Naive B cell (primary cell): ENCODE data around the gene SYCE3. TPM values are rescaled to one million over a fixed set of nuclear protein-coding genes. Genes with fewer than 3 reads are reported as not detected.

Experiments
- ATAC-seq, 2 donors: fragments of 150-1000 bp; cut with Tn5 transposase; 2 replicates each; pipeline ENCODE4 v1.10.0; 2021; ENCODE audit warnings: low read depth in 2 of 2, mild to moderate bottlenecking in 2 of 2, moderate library complexity in 2 of 2
- DNase-seq: peaks from one replicate; pipeline ENCODE4 v3.0.0; 2022
- H3K27ac Mint-ChIP-seq, 6 donors: one replicate each; pipeline ENCODE4 v1.8.0; 2020 to 2022; ENCODE audit warnings: mild to moderate bottlenecking in 6 of 6, mixed read lengths in 6 of 6, moderate library complexity in 5 of 6, inconsistent platforms in 2 of 6
- H3K27me3 Mint-ChIP-seq, 3 donors: one replicate each; pipeline ENCODE4 v1.8.0; 2021 to 2022; ENCODE audit warnings: mixed read lengths in 3 of 3, mild to moderate bottlenecking in 1 of 3
- H3K36me3 Mint-ChIP-seq, 2 donors: one replicate each; pipeline ENCODE4 v1.8.0; 2020 to 2022; ENCODE audit warnings: mixed read lengths in 2 of 2, inconsistent platforms in 1 of 2, mild to moderate bottlenecking in 1 of 2
- H3K4me1 Mint-ChIP-seq, 3 donors: one replicate each; pipeline ENCODE4 v1.8.0; 2020 to 2022; ENCODE audit warnings: mixed read lengths in 3 of 3, inconsistent platforms in 1 of 3, mild to moderate bottlenecking in 1 of 3, moderate library complexity in 1 of 3
- H3K4me3 Mint-ChIP-seq, 8 donors: one replicate each; pipeline ENCODE4 v1.8.0; 2020 to 2022; ENCODE audit warnings: mild to moderate bottlenecking in 8 of 8, mixed read lengths in 8 of 8, moderate library complexity in 8 of 8, inconsistent platforms in 2 of 8
- H3K9me3 Mint-ChIP-seq, 7 donors: one replicate each; pipeline ENCODE4 v1.8.0; 2020 to 2022; ENCODE audit warnings: mixed read lengths in 7 of 7, mild to moderate bottlenecking in 5 of 7, inconsistent platforms in 2 of 7, moderate library complexity in 1 of 7
- polyA plus RNA-seq, 6 donors: library from polyadenylated mRNA; unstranded; fragments of 300-500 nt; fragmentation: Illumina TruSeq; gene quantifications; one replicate each; pipeline ENCODE4 v1.2.3, GENCODE V29; 2021; ENCODE audit warnings: low read depth in 6 of 6

SYCE3 gene
- polyA plus RNA-seq, 6 donors from 2014 or later, result not detected

GRCh38 chr22:50526834-50527801 lies 35.6 kb downstream of the SYCE3 start:
- DNase-seq, result no peak
- H3K9me3 Mint-ChIP-seq, result no peaks in the 10 kb centered on the region
- no peak for ATAC-seq
- peak overlapping the region; percentile 83 to 95 (median 86) for H3K4me3 Mint-ChIP-seq
- H3K27me3 Mint-ChIP-seq, result no peaks in the 10 kb centered on the region
- peaks cover 33 to 40% (median 38%) of the 10 kb centered on the region in 3 donors for H3K4me1 Mint-ChIP-seq
- peak overlapping the region; percentile 81 to 96 (median 92) for H3K27ac Mint-ChIP-seq
- H3K36me3 Mint-ChIP-seq, result no peaks in the 10 kb centered on the region

GRCh38 chr22:50526108-50526833 lies 36.4 kb downstream of the SYCE3 start:
- Mint-ChIP-seq H3K4me1 (peaks cover 33 to 41% (median 39%) of the 10 kb centered on the region in 3 donors), H3K9me3 (no peaks in the 10 kb centered on the region), H3K27ac (peak overlapping the region; percentile 81 to 95 (median 92)), H3K27me3 (no peaks in the 10 kb centered on the region), H3K36me3 (no peaks in the 10 kb centered on the region), H3K4me3 (peak overlapping the region; percentile 83 to 95 (median 88))
- DNase-seq (peak; percentile 79), ATAC-seq (peak; percentile 31 to 35)

DNA sequence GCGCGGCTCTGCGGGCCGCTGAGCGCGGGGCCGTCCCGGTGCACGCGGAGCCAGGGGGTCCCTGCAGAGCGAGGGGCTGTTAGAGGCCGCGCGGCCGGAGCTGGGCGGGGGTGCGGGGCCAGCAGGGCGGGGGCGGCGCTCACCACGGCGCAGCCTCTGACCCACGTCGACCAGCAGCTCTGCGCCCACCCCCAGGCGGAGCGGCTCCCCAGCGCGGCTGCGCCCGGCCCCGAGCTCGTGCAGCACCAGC lies 36.9 kb downstream of the SYCE3 start:
- H3K4me1 Mint-ChIP-seq, result peaks cover 35 to 36% (median 35%) of the 10 kb centered on the region in 3 donors
- H3K9me3 Mint-ChIP-seq, result no peaks in the 10 kb centered on the region
- H3K27ac Mint-ChIP-seq, result peak overlapping the region in 4 of 6 donors; percentile 68 to 93 (median 88)
- no peaks in the 10 kb centered on the region for H3K27me3 Mint-ChIP-seq
- no peaks in the 10 kb centered on the region for H3K36me3 Mint-ChIP-seq
- peak overlapping the region; percentile 73 to 95 (median 88) for H3K4me3 Mint-ChIP-seq
- ATAC-seq, result no peak
- DNase-seq, result no peak

DNA sequence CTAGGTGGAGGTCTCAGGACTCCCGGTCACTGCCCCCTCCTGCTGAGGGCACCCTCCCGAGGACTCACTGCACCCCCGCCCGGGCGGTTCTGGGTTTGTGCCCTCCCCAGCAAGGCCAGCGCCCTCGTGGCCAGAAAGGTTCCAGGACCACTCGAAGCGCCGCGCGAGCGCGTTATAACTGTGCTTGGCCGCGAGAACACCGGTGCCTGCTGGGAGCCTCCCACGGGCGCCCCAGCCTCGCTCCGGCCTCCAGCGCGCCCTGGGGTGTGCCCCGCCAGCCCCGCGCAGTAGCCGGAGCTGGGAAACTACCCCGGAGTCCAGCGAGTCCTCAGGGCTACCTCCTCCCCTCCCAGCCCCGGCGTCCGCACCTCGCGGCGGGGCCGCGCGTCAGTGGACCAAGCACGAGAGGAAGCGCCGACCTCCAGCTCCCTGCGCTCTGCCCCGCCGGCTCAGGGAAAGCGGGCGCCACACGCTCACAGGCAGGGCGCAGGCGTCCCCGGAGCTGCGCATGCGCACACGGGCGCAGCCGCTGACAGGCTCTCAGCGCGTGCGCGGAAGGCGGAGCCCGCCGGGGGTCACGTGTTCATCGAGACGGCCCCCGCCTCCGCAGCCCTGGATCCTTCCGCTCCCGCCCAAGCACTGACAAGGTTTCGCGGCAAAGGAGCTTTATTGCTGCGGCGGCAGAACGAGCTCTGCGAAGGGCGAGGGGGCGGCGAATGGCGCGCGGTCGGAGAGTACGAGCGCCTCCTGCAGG lies 37.4 kb downstream of the SYCE3 start, which contains the start of gene SCO2:
Gene SCO2, minus strand, starts transcription at position 495 of the 754 bp plus-strand sequence. CDS start 1,187 bp downstream, outside the sequence.
- DNase-seq (peak; percentile 97), ATAC-seq (peak; percentile 62 to 64)
- H3K9me3 Mint-ChIP-seq, result no peaks in the 10 kb centered on the region
- no peaks in the 10 kb centered on the region for H3K27me3 Mint-ChIP-seq
- H3K27ac Mint-ChIP-seq, result peak within 1 kb of the TSS in 5 of 6 donors; percentile 86 to 96 (median 88)
- peaks cover 31 to 35% (median 35%) of the 10 kb centered on the region in 3 donors for H3K4me1 Mint-ChIP-seq
- no peaks in the 10 kb centered on the region for H3K36me3 Mint-ChIP-seq
- peak within 1 kb of the TSS; percentile 85 to 95 (median 90) for H3K4me3 Mint-ChIP-seq

- Mint-ChIP-seq H3K9me3 (no peaks in the 10 kb centered on the region), H3K4me1 (peaks cover 31 to 35% (median 35%) of the 10 kb centered on the region in 3 donors), H3K27ac (peak overlapping the region in 5 of 6 donors; percentile 57 to 96 (median 88))
Measured at GRCh38 chr22:50524676-50525103, 38.0 kb downstream of the SYCE3 start.

GRCh38 chr22:50523806-50524675 lies 38.7 kb downstream of the SYCE3 start:
- peak overlapping the region; percentile 44 to 95 (median 90) for H3K4me3 Mint-ChIP-seq
- H3K4me1 Mint-ChIP-seq, result peaks cover 31 to 35% (median 35%) of the 10 kb centered on the region in 3 donors
- ATAC-seq, result no peak

More at GRCh38 chr22:50524676-50525103, 38.0 kb downstream of the SYCE3 start:
- Mint-ChIP-seq H3K27me3 (no peaks in the 10 kb centered on the region), H3K36me3 (no peaks in the 10 kb centered on the region), H3K4me3 (peak overlapping the region; percentile 85 to 95 (median 90))
- DNase-seq (no peak), ATAC-seq (no peak)

DNA sequence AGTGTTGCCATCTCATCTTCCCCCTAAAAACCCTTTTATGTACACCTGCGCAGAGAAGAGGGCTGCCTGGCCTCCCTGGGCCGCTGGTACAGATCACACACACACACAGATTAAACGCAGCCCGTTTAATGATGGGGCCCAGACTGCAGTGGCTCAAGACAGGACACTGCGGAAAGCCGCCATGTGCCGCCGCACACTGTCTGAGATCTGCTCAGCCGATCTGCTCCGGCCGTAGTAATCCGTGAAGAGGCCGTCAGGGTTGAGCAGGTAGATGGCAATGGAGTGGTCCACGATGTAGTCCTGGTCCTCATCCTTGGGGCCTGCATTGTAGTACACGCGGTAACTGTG lies 39.3 kb downstream of the SYCE3 start:
- no peak for ATAC-seq
- Mint-ChIP-seq H3K9me3 (no peaks in the 10 kb centered on the region), H3K4me1 (peaks cover 28 to 35% (median 28%) of the 10 kb centered on the region in 3 donors), H3K4me3 (peak overlapping the region in 4 of 8 donors; percentile 20 to 54 (median 41)), H3K27ac (peak overlapping the region in 3 of 6 donors; percentile 48 to 85 (median 79)), H3K36me3 (no peaks in the 10 kb centered on the region), H3K27me3 (no peaks in the 10 kb centered on the region)
- DNase-seq, result no peak

More at GRCh38 chr22:50523806-50524675, 38.7 kb downstream of the SYCE3 start:
- Mint-ChIP-seq H3K36me3 (no peaks in the 10 kb centered on the region), H3K9me3 (no peaks in the 10 kb centered on the region), H3K27ac (peak overlapping the region in 5 of 6 donors; percentile 28 to 96 (median 88)), H3K27me3 (no peaks in the 10 kb centered on the region)
- DNase-seq, result no peak

- Mint-ChIP-seq H3K9me3 (no peaks in the 10 kb centered on the region), H3K36me3 (no peaks in the 10 kb centered on the region), H3K27ac (peak overlapping the region in 2 of 6 donors; percentile 79 to 85), H3K4me1 (peaks cover 23 to 34% (median 23%) of the 10 kb centered on the region in 3 donors), H3K27me3 (no peaks in the 10 kb centered on the region), H3K4me3 (peak overlapping the region in 3 of 8 donors; percentile 20 to 54 (median 53))
- ATAC-seq (no peak), DNase-seq (no peak)
Measured at GRCh38 chr22:50522806-50523438, 39.8 kb downstream of the SYCE3 start.

GRCh38 chr22:50522208-50522805 lies 40.4 kb downstream of the SYCE3 start:
- no peaks in the 10 kb centered on the region for H3K27me3 Mint-ChIP-seq
- DNase-seq (no peak), ATAC-seq (no peak)
- H3K4me3 Mint-ChIP-seq, result peak overlapping the region in 1 of 8 donors; percentile 29
- peaks cover 17 to 28% (median 19%) of the 10 kb centered on the region in 3 donors for H3K4me1 Mint-ChIP-seq
- no peaks in the 10 kb centered on the region for H3K9me3 Mint-ChIP-seq
- H3K36me3 Mint-ChIP-seq, result no peaks in the 10 kb centered on the region
- H3K27ac Mint-ChIP-seq, result no peak overlapping the region

DNA sequence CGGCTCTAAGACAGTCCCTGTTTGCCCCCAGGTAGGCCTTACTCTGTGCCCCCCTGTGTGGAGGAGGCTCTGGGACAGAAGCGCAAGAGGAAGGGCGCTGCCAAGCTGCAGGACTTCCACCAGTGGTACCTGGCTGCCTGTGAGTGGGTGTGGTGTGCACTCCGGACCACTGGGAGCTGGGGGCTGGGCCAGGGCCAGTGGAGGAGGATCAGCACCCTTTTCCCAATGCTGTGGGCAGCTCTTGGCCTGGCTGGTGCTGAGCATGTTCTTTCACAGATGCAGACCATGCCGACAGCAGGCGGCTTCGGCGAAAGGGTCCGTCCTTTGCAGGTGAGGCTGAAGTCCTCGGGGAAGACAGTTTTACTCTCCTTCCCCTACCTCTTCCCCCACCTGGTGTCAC lies 41.0 kb downstream of the SYCE3 start:
- H3K4me3 Mint-ChIP-seq, result peak overlapping the region in 2 of 8 donors; percentile 3 to 29
- H3K27ac Mint-ChIP-seq, result peak overlapping the region in 1 of 6 donors; percentile 15

DNA sequence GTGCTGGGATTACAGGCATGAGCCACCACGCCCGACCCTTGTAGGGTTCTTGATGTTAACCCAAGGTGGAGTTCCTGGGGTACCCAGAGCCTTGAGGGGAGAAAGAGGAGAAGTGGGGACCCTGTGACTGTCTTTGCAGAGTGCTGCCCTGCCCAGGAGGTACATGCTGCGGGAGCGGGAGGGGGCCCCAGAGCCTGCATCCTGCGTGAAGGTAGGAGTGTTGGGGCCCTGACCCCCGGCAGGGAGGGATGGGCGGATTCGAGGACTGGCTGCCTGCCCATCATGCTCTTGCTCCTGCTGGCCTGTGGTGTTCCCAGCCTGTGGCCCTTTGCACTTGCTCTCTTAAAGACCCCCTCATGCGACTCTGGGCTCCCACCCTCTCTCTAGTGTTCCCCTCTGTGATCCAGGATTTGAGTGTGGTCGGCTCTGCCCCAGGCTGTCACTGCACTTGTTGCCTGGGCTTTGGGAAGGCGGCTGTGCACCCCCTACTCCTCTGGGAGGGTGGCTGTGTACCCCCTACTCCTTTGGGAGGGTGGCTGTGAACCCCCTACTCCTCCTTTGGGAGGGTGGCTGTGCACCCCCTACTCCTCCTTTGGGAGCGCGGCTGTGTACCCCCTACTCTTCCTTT lies 41.8 kb downstream of the SYCE3 start:
- ATAC-seq, result no peak
- no peak overlapping the region for H3K4me3 Mint-ChIP-seq
- DNase-seq, result no peak
- no peaks in the 10 kb centered on the region for H3K9me3 Mint-ChIP-seq
- H3K4me1 Mint-ChIP-seq, result peaks cover 12 to 23% (median 13%) of the 10 kb centered on the region in 3 donors
- H3K36me3 Mint-ChIP-seq, result no peaks in the 10 kb centered on the region
- H3K27me3 Mint-ChIP-seq, result no peaks in the 10 kb centered on the region
- peak overlapping the region in 1 of 6 donors; percentile 56 for H3K27ac Mint-ChIP-seq

More for the DNA sequence above, 41.0 kb downstream of the SYCE3 start:
- no peaks in the 10 kb centered on the region for H3K9me3 Mint-ChIP-seq
- no peaks in the 10 kb centered on the region for H3K27me3 Mint-ChIP-seq
- no peak for DNase-seq
- no peak for ATAC-seq
- H3K4me1 Mint-ChIP-seq, result peaks cover 11 to 22% (median 13%) of the 10 kb centered on the region in 3 donors
- H3K36me3 Mint-ChIP-seq, result no peaks in the 10 kb centered on the region
